ENCODE data around the gene RAB5IF. TPM values are rescaled to one million over a fixed set of nuclear protein-coding genes. Genes with fewer than 3 reads are reported as not detected.
A peak's percentile ranks its signal among the peaks of the same experiment; 100 is the strongest.

Gene RAB5IF
- total RNA-seq, 2 experiments from 2014 or later = 74.5 to 77.1 TPM

DNA sequence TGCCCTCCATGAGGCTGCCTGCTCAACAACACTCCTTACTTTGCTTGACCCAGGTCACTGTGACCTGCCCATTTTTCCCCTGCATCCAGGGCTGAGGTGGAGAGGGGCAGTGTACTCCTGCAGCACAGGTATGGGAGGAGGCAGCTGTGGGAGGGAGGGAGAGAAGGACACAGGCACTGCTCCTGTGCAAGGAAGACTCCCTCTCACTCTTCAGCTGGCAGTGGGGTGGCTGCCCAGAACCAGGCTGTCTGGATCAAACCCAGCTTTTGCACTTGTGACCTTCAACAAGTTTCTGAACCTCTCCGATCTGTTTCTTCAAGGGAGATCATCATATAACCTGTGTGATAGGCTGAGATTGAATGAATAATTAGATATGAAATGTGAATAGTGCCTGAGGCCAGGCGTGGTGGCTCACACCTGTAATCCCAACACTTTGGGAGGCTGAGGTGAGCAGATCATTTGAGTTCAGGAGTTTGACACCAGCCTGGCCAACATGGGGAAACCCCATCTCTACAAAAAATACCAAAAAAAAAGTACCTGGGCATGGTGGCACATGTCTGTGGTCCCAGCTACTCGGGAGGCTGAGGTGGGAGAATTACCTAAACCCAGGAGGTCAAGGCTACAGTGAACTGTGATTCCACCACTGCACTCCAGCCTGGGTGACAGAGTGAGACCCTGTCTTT, 18.1 kb upstream of the RAB5IF start:
- Mint-ChIP-seq H3K27ac (peak overlapping the region; percentile 6), H3K36me3 (ENCODE audit: low read depth) (peaks cover 49% of the 10 kb centered on the region), H3K27me3 (no peaks in the 10 kb centered on the region), H3K9me3 (no peaks in the 10 kb centered on the region), H3K4me1 (ENCODE audit: low read depth) (peaks cover 45% of the 10 kb centered on the region), H3K4me3 (no peak overlapping the region)
- CTCF ChIA-PET = interaction anchor here (1.3 to 4.4 kb wide), 3 partner anchors 11 to 18 kb away, joined by 3 to 25 read pairs (median 14); partner anchors contain the start of gene RAB5IF
- POLR2A ChIA-PET = interaction anchor here (0.6 to 16.3 kb wide), 3 partner anchors 12 to 336 kb away, joined by 3 to 214 read pairs (median 11); partner anchors contain the start of genes RAB5IF and TGIF2
- TF ChIP-seq CTCF (IDR thresholded peaks at IDR 0.05) = no peak
- DNase-seq (no peak), ATAC-seq (no peak)
- intact Hi-C loops (cut with micrococcal nuclease) = no loop called here

DNA sequence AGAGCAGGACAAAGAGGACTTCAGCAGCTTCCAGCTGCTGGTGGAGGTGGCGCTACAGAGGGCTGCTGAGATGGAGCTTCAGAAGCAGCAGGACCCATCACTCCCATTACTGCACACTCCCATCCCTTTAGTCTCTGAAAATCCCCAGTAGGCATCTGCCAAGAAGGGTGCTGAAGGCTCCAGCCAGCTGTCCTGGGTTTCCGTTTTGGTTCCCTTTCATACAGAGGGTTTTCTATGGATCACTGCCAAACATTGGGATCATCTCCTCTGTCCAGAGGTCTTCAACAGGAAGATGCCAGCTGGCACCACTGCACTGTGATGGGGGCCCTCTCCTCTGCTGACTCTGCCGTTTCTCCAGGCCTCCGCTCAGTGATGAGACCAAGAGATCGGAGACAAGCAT, 14.3 kb upstream of the RAB5IF start:
- intact Hi-C loops (cut with micrococcal nuclease) = no loop called here
- H3K27ac Mint-ChIP-seq = peak overlapping the region; percentile 92
- no peak for ATAC-seq
- POLR2A ChIA-PET = interaction anchor here (8.3 to 16.3 kb wide), 2 partner anchors 14 to 16 kb away, joined by 81 to 214 read pairs; partner anchors contain the start of genes RAB5IF and TGIF2
- no peaks in the 10 kb centered on the region for H3K9me3 Mint-ChIP-seq
- CTCF ChIA-PET = interaction anchor here (1.2 to 5.5 kb wide), 4 partner anchors 14 to 182 kb away, joined by 3 to 58 read pairs (median 14); partner anchors contain the start of genes DSN1 and RAB5IF
- H3K36me3 Mint-ChIP-seq (ENCODE audit: low read depth) = peaks cover 63% of the 10 kb centered on the region
- H3K4me1 Mint-ChIP-seq (ENCODE audit: low read depth) = peaks cover 70% of the 10 kb centered on the region
- H3K4me3 Mint-ChIP-seq = no peak overlapping the region
- DNase-seq = no peak
- no peak for TF ChIP-seq CTCF (IDR thresholded peaks at IDR 0.05)
- no peaks in the 10 kb centered on the region for H3K27me3 Mint-ChIP-seq

GRCh38 chr20:36591854-36592641, 13.5 kb upstream of the RAB5IF start:
- peak; percentile 85 for DNase-seq
- H3K27ac Mint-ChIP-seq = peak overlapping the region; percentile 92
- peaks cover 65% of the 10 kb centered on the region for H3K4me1 Mint-ChIP-seq (ENCODE audit: low read depth)
- intact Hi-C loops (cut with micrococcal nuclease) = no loop called here
- H3K36me3 Mint-ChIP-seq (ENCODE audit: low read depth) = peaks cover 59% of the 10 kb centered on the region
- H3K4me3 Mint-ChIP-seq = peak overlapping the region; percentile 15
- no peaks in the 10 kb centered on the region for H3K27me3 Mint-ChIP-seq
- ATAC-seq = peak; percentile 65
- ChIA-PET POLR2A (interaction anchor here (8.3 to 16.3 kb wide), 2 partner anchors 13 to 17 kb away, joined by 81 to 214 read pairs; partner anchors contain the start of genes RAB5IF and TGIF2), CTCF (interaction anchor here (1.3 to 5.5 kb wide), 2 partner anchors 13 to 23 kb away, joined by 3 to 58 read pairs; partner anchors contain the start of gene RAB5IF)
- no peaks in the 10 kb centered on the region for H3K9me3 Mint-ChIP-seq
- TF ChIP-seq CTCF (IDR thresholded peaks at IDR 0.05) = no peak

GRCh38 chr20:36593347-36593929, 12.1 kb upstream of the RAB5IF start:
- no peaks in the 10 kb centered on the region for H3K27me3 Mint-ChIP-seq
- POLR2A ChIA-PET = interaction anchor here (0.8 to 16.3 kb wide), 7 partner anchors 12 to 122 kb away, joined by 3 to 214 read pairs (median 5); partner anchors contain the start of genes RAB5IF, SLA2 and TGIF2

More at GRCh38 chr20:36593347-36593929, 12.1 kb upstream of the RAB5IF start:
- DNase-seq = no peak
- peak overlapping the region; percentile 92 for H3K27ac Mint-ChIP-seq
- CTCF ChIA-PET = interaction anchor here (0.6 to 5.5 kb wide), 5 partner anchors 12 to 651 kb away, joined by 3 to 58 read pairs (median 3); partner anchors contain the start of gene RAB5IF
- no peaks in the 10 kb centered on the region for H3K9me3 Mint-ChIP-seq
- H3K4me1 Mint-ChIP-seq (ENCODE audit: low read depth) = peaks cover 61% of the 10 kb centered on the region
- no peak for TF ChIP-seq CTCF (IDR thresholded peaks at IDR 0.05)
- H3K36me3 Mint-ChIP-seq (ENCODE audit: low read depth) = peaks cover 57% of the 10 kb centered on the region
- H3K4me3 Mint-ChIP-seq = no peak overlapping the region
- intact Hi-C loops (cut with micrococcal nuclease) = no loop called here
- ATAC-seq = no peak

All from activated CD8-positive, alpha-beta T cell treated with anti-CD3 and anti-CD28 coated beads for 36 hours (primary cell).